Measurements from ENCODE around the gene CDH23. TPM values are rescaled to one million over a fixed set of nuclear protein-coding genes. Genes with fewer than 3 reads are reported as not detected.

CDH23 gene
- total RNA-seq, 1 donor from 2014 or later: not detected

DNA sequence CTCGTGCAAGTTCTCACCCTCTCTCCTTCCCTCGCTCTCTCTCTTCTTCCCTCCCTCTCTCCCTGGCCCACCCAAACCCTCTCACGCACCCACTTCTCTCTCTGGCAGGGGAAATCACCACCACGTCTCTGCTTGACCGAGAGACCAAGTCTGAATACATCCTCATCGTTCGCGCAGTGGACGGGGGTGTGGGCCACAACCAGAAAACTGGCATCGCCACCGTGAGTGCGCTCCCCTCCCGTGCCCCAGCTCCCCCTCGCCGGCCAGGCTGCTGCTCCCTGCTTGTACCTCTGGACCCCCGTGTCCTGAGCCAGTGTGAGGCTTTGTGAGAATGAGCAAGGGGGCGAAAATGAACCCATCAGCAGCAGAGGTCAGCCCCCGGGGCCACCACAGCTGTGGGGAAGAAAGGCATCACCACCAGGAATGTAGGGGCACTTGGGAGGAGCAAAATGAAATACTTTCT, 297.4 kb downstream of the CDH23 start:
- Mint-ChIP-seq H3K27me3 (ENCODE audit: low read depth) (peaks cover 14% of the 10 kb centered on the region), H3K4me3 (ENCODE audit: unreplicated experiment) (no peak overlapping the region), H3K4me1 (ENCODE audit: low read depth) (no peaks in the 10 kb centered on the region), H3K9me3 (ENCODE audit: low read depth) (no peaks in the 10 kb centered on the region), H3K27ac (ENCODE audit: unreplicated experiment) (no peak overlapping the region), H3K36me3 (ENCODE audit: low read depth) (peaks cover 1% of the 10 kb centered on the region)
- no peak for DNase-seq (ENCODE audit: low spot score)
- no peak for TF ChIP-seq CTCF (IDR thresholded peaks at IDR 0.05)

GRCh38 chr10:71694567-71694968, 297.8 kb downstream of the CDH23 start:
- Mint-ChIP-seq H3K27ac (ENCODE audit: unreplicated experiment) (no peak overlapping the region), H3K9me3 (ENCODE audit: low read depth) (no peaks in the 10 kb centered on the region)
- no peak for TF ChIP-seq CTCF (IDR thresholded peaks at IDR 0.05)

GRCh38 chr10:71695502-71696476, 299.1 kb downstream of the CDH23 start:
- no peak for TF ChIP-seq CTCF (IDR thresholded peaks at IDR 0.05)
- no peak for DNase-seq (ENCODE audit: low spot score)
- Mint-ChIP-seq H3K4me1 (ENCODE audit: low read depth) (no peaks in the 10 kb centered on the region), H3K4me3 (ENCODE audit: unreplicated experiment) (no peak overlapping the region), H3K27me3 (ENCODE audit: low read depth) (peaks cover 21% of the 10 kb centered on the region), H3K27ac (ENCODE audit: unreplicated experiment) (no peak overlapping the region), H3K9me3 (ENCODE audit: low read depth) (no peaks in the 10 kb centered on the region), H3K36me3 (ENCODE audit: low read depth) (peaks cover 1% of the 10 kb centered on the region)

More at GRCh38 chr10:71694567-71694968, 297.8 kb downstream of the CDH23 start:
- no peak overlapping the region for H3K4me3 Mint-ChIP-seq (ENCODE audit: unreplicated experiment)
- peaks cover 19% of the 10 kb centered on the region for H3K27me3 Mint-ChIP-seq (ENCODE audit: low read depth)
- DNase-seq (ENCODE audit: low spot score): no peak
- H3K36me3 Mint-ChIP-seq (ENCODE audit: low read depth): peaks cover 1% of the 10 kb centered on the region
- no peaks in the 10 kb centered on the region for H3K4me1 Mint-ChIP-seq (ENCODE audit: low read depth)

GRCh38 chr10:71696628-71697326, 300.1 kb downstream of the CDH23 start:
- no peaks in the 10 kb centered on the region for H3K4me1 Mint-ChIP-seq (ENCODE audit: low read depth)
- no peak for DNase-seq (ENCODE audit: low spot score)
- H3K36me3 Mint-ChIP-seq (ENCODE audit: low read depth): peaks cover 1% of the 10 kb centered on the region

More at GRCh38 chr10:71696628-71697326, 300.1 kb downstream of the CDH23 start:
- Mint-ChIP-seq H3K4me3 (ENCODE audit: unreplicated experiment) (no peak overlapping the region), H3K27me3 (ENCODE audit: low read depth) (peaks cover 17% of the 10 kb centered on the region), H3K27ac (ENCODE audit: unreplicated experiment) (no peak overlapping the region), H3K9me3 (ENCODE audit: low read depth) (no peaks in the 10 kb centered on the region)
- TF ChIP-seq CTCF (IDR thresholded peaks at IDR 0.05): peak; percentile 86
